GM18868 (cell line): ENCODE data around the gene HSPA12A.

Source experiments
- ATAC-seq: cut with Tn5 transposase; IDR thresholded peaks from one replicate; pipeline ENCODE4 v1.9.1; 2021; ENCODE audit warnings: mild to moderate bottlenecking, moderate library complexity; ENCODE audit not compliant: unreplicated experiment

HSPA12A gene

GRCh38 chr10:116771101-116771958 lies 29.0 kb upstream of the HSPA12A start:
- no peak for ATAC-seq

DNA sequence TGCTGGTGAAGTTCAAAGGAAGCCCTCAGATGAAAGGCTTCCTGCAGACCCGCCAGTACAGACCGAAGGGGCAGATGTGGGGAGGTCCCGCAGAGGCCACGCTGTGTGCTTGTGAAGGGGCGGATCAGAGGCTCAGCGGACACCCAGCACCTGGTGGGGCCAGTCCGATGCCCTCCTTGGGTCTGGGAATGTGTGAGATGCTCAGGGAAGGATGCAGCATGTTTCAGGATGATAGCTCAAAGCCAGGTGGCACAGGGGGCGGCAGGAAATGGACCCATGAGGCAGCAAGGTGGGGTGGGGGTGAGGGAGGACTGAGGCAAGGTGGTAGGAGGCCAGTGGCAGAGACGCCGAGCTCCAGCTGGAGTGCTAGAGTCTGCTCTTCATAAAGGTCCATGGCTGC lies 27.9 kb upstream of the HSPA12A start:
- ATAC-seq = no peak

DNA sequence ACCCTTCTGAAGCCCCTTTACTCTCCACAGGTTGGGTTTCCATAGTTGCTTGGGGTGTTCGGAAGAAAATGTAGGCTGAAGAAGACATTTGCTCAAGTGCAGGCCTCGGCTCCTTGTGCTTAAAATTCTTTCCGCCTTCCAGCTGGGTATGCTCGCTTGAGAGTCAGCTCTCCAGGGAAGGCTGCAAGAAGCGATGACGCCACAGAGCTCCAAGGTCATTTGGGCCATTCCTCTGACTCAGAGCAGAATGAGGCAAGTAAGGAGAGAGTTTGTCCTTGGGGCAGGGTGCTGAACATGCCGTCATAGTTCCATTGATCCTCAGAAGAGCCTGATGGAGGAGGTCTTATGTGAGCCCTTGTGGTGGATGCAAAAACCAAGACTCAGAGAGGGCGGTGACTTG lies 27.4 kb upstream of the HSPA12A start:
- no peak for ATAC-seq

GRCh38 chr10:116769368-116769767 lies 27.0 kb upstream of the HSPA12A start:
- no peak for ATAC-seq

GRCh38 chr10:116768786-116769185 lies 26.4 kb upstream of the HSPA12A start:
- no peak for ATAC-seq

GRCh38 chr10:116766837-116767634 lies 24.7 kb upstream of the HSPA12A start:
- ATAC-seq = no peak

- ATAC-seq = no peak
Measured at GRCh38 chr10:116766241-116766827, 24.0 kb upstream of the HSPA12A start.

- ATAC-seq = no peak
Measured at GRCh38 chr10:116765648-116766081, 23.3 kb upstream of the HSPA12A start.

DNA sequence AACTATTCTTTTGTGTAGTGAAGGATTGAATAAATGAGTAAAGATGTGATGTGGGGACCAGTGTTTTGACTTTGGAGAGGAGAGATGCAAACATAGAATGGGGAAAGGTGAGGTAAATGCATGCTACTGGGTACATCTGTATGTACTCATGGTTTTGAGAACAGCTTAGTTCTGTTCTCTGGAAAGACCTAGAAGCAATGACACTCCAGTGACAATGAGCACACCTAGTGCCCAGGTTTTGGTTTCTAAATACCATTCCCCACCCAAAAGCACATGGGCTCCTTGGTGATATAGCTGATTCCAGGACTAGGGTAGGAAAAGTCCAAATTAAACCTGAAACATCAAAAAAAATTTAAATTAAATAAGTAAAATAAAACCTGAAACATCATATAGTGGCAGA lies 22.6 kb upstream of the HSPA12A start:
- no peak for ATAC-seq

DNA sequence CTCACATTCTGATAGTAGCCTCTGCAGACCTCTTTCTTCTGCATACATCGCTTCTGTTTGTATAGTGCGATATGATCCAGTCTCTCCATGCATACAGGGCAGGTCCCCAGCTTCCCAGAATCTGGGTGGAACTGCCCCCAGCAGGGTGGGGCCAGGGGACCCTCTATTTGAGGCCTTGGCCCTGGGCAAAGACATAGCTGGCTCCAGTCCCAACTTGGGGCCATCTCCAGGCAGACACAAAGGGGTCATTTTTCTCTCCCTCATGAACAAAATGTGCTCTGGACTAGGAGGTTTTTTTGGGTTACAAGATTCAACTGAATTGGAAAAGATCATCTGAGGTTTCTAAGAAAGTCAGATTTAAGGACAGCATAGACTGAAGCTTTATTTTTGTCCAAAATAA lies 21.1 kb upstream of the HSPA12A start:
- no peak for ATAC-seq

GRCh38 chr10:116761883-116762282 lies 19.5 kb upstream of the HSPA12A start:
- ATAC-seq = no peak

- ATAC-seq = no peak
Measured at GRCh38 chr10:116760919-116761318, 18.6 kb upstream of the HSPA12A start.

- ATAC-seq = no peak
Measured at GRCh38 chr10:116757246-116757645, 14.9 kb upstream of the HSPA12A start.

- no peak for ATAC-seq
Measured at GRCh38 chr10:116756277-116756676, 13.9 kb upstream of the HSPA12A start.

DNA sequence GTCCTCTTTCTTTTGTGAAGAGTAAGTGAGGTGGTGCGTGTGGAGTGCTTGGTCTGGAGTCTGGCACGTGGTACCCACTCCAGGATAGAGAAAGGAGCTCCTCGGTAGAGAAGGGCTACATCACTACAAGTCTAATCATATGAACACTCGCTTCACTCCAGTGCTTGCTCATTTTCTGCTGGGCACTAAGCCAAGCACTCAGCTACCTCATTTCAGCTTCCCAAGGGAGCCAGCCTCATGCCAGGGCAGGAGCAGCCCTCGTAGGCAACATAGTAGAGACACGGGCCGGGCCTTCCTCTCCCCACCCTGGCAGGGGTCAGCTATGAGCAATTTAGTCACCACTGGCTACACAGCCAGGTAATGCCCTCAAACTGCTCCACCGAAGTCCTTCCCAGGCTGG lies 11.4 kb upstream of the HSPA12A start:
- ATAC-seq = no peak

DNA sequence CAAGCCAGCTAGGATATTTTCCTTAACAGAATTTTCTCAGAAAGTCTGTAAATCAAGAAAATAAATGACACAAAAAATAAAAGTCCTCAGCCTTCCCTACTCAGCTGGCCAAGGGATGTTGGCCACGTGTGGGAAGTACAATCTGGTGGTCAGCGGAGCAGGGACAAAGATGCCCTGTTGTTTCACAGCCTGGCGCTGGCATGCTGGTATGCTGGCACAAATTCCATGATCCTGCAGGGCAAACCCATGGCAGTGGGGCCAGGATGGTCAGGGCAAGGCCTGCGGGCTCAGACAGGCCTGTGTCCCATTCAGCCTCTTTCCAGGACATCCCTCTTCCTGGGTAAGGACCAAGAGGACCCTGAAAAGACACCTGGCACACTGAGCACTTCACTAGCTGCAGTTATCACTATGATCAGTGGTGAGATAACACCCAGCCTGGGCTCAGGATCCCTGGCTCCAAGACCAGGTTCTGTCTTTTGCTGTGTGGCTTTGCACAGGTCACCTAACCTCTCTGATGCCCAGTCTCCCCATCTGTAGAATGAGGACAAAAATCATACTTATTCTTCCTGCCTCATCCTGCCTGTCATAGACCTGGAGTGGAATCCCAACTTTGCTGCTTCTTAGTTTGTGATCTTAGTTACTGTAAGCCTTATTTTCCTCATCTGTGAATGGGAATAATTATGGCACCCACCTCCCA lies 10.8 kb upstream of the HSPA12A start:
- ATAC-seq = no peak

GRCh38 chr10:116752563-116752962 lies 10.2 kb upstream of the HSPA12A start:
- no peak for ATAC-seq

DNA sequence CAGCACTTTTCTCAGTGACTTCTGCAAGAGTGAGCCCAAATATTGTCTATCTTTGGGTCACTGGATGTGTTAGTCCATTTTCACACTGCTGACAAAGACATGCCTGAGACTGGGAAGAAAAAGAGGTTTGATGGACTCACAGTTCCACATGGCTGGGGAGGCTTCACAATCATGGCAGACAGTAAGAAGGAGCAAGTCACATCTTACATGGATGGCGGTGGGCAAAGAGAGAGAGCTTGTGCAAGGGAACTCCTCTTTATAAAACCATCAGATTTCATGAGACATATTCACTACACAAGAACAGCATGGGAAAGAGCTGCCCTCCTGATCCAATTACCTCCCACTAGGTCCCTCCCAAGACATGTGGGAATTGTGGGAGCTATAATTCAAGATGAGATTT lies 6.1 kb upstream of the HSPA12A start:
- ATAC-seq = no peak

DNA sequence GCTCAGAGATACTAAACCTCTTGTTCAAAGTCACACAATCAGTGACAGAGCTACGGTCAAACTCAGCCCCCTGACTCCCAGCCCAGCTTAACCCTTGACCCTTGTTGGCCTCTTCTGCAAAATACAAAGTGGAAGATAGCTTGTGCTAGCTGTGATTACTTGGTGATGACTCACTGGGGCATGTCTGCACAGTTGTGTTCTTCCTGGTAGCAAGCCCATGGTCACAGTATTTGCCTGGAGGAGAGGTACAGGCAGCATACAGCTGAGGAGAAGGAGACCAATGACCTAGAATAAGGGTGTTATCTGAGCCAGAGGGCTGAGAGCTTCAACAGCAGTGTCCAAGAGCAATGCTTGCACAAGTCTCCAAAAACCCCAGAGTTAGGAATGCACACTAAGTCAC lies 5.7 kb upstream of the HSPA12A start:
- no peak for ATAC-seq

DNA sequence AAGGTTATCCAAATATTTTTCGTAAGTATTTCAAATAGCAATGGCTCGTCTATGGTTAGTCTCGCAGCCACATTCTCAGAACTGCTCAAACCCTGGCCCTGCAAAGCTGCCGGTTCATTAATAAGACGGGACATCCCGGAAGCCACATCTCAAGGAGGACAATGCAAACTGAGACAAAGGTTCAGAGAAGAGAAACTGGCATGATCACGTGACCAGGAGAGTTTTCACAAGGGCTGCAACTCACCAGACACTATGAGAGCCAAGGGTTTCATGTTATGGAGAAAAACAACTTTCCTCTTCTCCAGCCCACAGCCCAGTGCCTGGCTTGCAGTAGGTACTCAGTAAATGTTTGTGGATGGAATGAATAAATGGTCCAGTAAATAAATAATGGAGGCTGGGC lies 5.0 kb upstream of the HSPA12A start:
- no peak for ATAC-seq

DNA sequence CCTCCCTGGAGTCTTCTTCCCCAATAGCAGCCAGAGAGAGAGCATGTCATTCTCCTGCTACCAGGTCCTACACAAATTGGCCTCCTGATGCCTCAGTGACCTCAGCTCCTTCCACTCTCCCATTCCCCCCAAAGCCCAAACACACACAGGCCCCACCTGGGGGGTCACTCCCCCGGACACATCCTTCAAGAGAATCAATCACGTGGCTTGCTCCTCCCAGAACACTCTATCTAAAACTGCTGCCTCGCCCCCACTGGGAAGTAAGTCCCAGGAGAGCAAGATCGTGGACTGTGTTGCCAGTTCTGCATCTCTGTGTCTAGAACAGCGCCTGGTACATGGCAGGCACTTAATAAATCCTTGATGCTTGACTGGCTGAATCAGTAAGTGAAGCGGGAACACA lies 2.5 kb upstream of the HSPA12A start:
- no peak for ATAC-seq
